HepG2 (cell line): ENCODE measurements around the gene HIGD1C. TPM values are rescaled to one million over a fixed set of nuclear protein-coding genes. Genes with fewer than 3 reads are reported as not detected.
A peak's percentile ranks its signal among the peaks of the same experiment; 100 is the strongest.

Experiments used
- CHCHD3 ChIP-seq: sonication (generic); formaldehyde crosslinking; IDR thresholded peaks from 2 replicates; pipeline ENCODE4 v1.8.0; 2022; ENCODE audit warnings: mild to moderate bottlenecking, missing genetic modification reagents, moderate library complexity
- EP300 ChIP-seq, 3 experiments: sonication (generic) in 1 of 3; formaldehyde crosslinking in 1 of 3; IDR thresholded peaks; 2 replicates each; pipeline versions ENCODE4 v1.5.1 to v1.6.1; 2011 to 2020; ENCODE audit warnings: low read depth in 2 of 3, low read length in 2 of 3, borderline replicate concordance in 1 of 3, improper control_type of control experiment in 1 of 3, mild to moderate bottlenecking in 1 of 3, missing genetic modification reagents in 1 of 3, moderate library complexity in 1 of 3
- GLI4 ChIP-seq: sonication (generic); formaldehyde crosslinking; IDR thresholded peaks from 2 replicates; pipeline ENCODE4 v1.5.1; 2020; ENCODE audit warnings: missing genetic modification reagents, mild to moderate bottlenecking, moderate library complexity, borderline replicate concordance
- KDM1A ChIP-seq: IDR thresholded peaks from 2 replicates; pipeline ENCODE4 v1.6.1; 2016; ENCODE audit warnings: missing compliant biosample characterization
- KLF16 ChIP-seq, 2 experiments: sonication (generic) in 1 of 2; formaldehyde crosslinking in 1 of 2; IDR thresholded peaks; 2 replicates each; pipeline versions ENCODE4 v1.6.1 to v1.8.0; 2016 to 2023; ENCODE audit warnings: missing genetic modification reagents in 2 of 2, missing compliant biosample characterization in 1 of 2
- MIXL1 ChIP-seq: IDR thresholded peaks from 2 replicates; pipeline ENCODE4 v1.6.1; 2016
- NBN ChIP-seq: fragments of 450-650 bp; conservative IDR thresholded peaks from 2 replicates; pipeline ENCODE4 v1.6.1; 2017
- NFE2L1 ChIP-seq: sonication (generic); formaldehyde crosslinking; IDR thresholded peaks from 2 replicates; pipeline ENCODE4 v1.4.0; 2020; ENCODE audit warnings: missing genetic modification reagents, mild to moderate bottlenecking, borderline replicate concordance
- PAF1 ChIP-seq: IDR thresholded peaks from 2 replicates; pipeline ENCODE4 v1.6.1; 2016; ENCODE audit warnings: missing genetic modification reagents, missing compliant biosample characterization
- POLR2AphosphoS5 ChIP-seq: IDR thresholded peaks from 2 replicates; pipeline ENCODE4 v1.6.1; 2012; ENCODE audit warnings: low read depth, low read length
- RARA ChIP-seq: IDR thresholded peaks from 2 replicates; pipeline ENCODE4 v1.6.1; 2016; ENCODE audit warnings: missing genetic modification reagents, missing compliant biosample characterization
- REPIN1 ChIP-seq: sonication (generic); formaldehyde crosslinking; IDR thresholded peaks from 2 replicates; pipeline ENCODE4 v1.8.0; 2022; ENCODE audit warnings: missing genetic modification reagents, low read depth, mild to moderate bottlenecking, borderline replicate concordance
- RERE ChIP-seq: IDR thresholded peaks from 2 replicates; pipeline ENCODE4 v1.6.1; 2016; ENCODE audit warnings: low read depth, missing genetic modification reagents, missing compliant biosample characterization
- SAP130 ChIP-seq: IDR thresholded peaks from 2 replicates; pipeline ENCODE4 v1.6.1; 2016; ENCODE audit warnings: low read depth
- SOX6 ChIP-seq, 2 experiments: fragments of 450-650 bp in 1 of 2; sonication (generic) in 1 of 2; formaldehyde crosslinking in 1 of 2; IDR thresholded peaks; 2 replicates each; pipeline versions ENCODE4 v1.4.0 to v1.6.1; 2017 to 2020; ENCODE audit warnings: antibody characterized with exemption in 1 of 2, mild to moderate bottlenecking in 1 of 2, missing genetic modification reagents in 1 of 2
- STAT5B ChIP-seq: sonication (generic); formaldehyde crosslinking; IDR thresholded peaks from 2 replicates; pipeline ENCODE4 v1.4.0; 2020; ENCODE audit warnings: missing genetic modification reagents
- ZNF263 ChIP-seq: sonication (generic); formaldehyde crosslinking; IDR thresholded peaks from 2 replicates; pipeline ENCODE4 v1.4.0; 2020; ENCODE audit warnings: missing genetic modification reagents
- ZNF430 ChIP-seq: sonication (generic); formaldehyde crosslinking; IDR thresholded peaks from 2 replicates; pipeline ENCODE4 v1.9.0; 2021; ENCODE audit warnings: mild to moderate bottlenecking, missing genetic modification reagents
- ZNF546 ChIP-seq: sonication (generic); formaldehyde crosslinking; conservative IDR thresholded peaks from 2 replicates; pipeline ENCODE4 v1.8.1; 2023; ENCODE audit warnings: mild to moderate bottlenecking, missing genetic modification reagents
- ZNF749 ChIP-seq: sonication (generic); formaldehyde crosslinking; IDR thresholded peaks from 2 replicates; pipeline ENCODE4 v1.8.0; 2022; ENCODE audit warnings: mild to moderate bottlenecking, missing genetic modification reagents, moderate library complexity, borderline replicate concordance
- ZNF879 ChIP-seq: sonication (generic); formaldehyde crosslinking; IDR thresholded peaks from 2 replicates; pipeline ENCODE4 v1.8.1; 2023; ENCODE audit warnings: missing genetic modification reagents
- polyA plus RNA-seq, 8 experiments: library from polyadenylated mRNA; depleted of rRNA in 3 of 8; stranded (reverse) in 7 of 8; unstranded in 1 of 8; fragments of >200 nt; fragmentation: Illumina TruSeq in 4 of 8; extraction: Trizol in 4 of 8; gene quantifications; 2 replicates each; pipeline versions ENCODE4 v1.2.1 to v1.2.3, GENCODE V29; 2011 to 2016; ENCODE audit warnings: low read depth in 4 of 8, missing spikeins in 1 of 8, mixed read lengths in 1 of 8; ENCODE audit not compliant: insufficient read depth in 1 of 8
- total RNA-seq, 5 experiments: library from RNA; depleted of rRNA; stranded (reverse); fragments of >200 nt; fragmentation: Illumina TruSeq; extraction: Trizol; gene quantifications; 2 replicates each; pipeline ENCODE4 v1.2.3, GENCODE V29; 2016; ENCODE audit warnings: low read depth in 1 of 5
- TF ChIP-seq, protein P1 (sequence below): sonication (generic); formaldehyde crosslinking; IDR thresholded peaks from 2 replicates; pipeline ENCODE4 v1.8.0; 2022; ENCODE audit warnings: mild to moderate bottlenecking, missing genetic modification reagents, borderline replicate concordance

HIGD1C gene
- total and polyA plus RNA-seq, 2 of the 13 experiments (the other 11 are each of a cell fraction or from before 2014, with no cell fraction given) = not detected

DNA sequence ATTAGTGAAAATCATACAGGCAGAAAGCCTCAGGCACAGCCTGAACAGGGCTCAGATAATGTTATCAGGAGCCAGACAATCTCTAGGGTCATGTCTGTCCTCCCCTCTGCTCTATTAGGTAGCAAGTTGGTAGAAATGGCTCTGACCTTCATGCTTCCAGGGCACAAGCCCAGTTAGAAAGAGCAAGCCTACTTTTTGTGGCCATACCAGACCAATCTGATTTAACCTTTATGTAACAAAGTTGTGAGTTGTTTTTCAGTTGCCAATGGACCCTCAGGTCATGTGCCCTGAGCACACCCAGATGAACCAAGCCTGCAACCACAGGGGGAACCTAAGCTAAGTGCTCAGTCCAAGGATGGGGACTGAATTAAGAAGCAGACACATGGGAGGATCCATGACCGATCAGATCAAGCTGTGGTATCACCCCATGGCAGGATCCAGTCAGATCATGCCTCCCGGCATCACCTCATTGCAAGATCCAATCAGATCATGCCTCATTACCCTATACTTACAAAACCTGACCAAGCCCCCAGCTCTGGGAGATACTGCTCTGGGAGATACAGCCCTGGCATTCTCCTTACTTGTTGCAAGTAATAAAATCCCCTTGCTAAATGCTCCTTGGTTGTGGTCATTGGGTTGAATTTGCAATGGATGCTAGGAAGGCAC lies 18.8 kb upstream of the HIGD1C start (continued):
- TF ChIP-seq RERE (CRISPR knock-in tag) (no peak), POLR2AphosphoS5 (peak; percentile 46; the same call in 1 of the 2 replicates), MIXL1 (CRISPR knock-in tag) (peak; percentile 19; the same call in 1 of the 2 replicates), KLF16 (CRISPR knock-in tag; IDR thresholded peaks at IDR 0.05) (peak in 1 of 2 experiments; percentile 18; a peak in 1 of 4 replicates), ZNF749 (CRISPR knock-in tag) (0 out of 2 replicates have a peak, but pooled peaks have one; percentile 19), ZNF263 (0 out of 2 replicates have a peak, but pooled peaks have one; percentile 22), RARA (CRISPR knock-in tag) (0 out of 2 replicates have a peak, but pooled peaks have one; percentile 21), GLI4 (CRISPR knock-in tag) (no peak), ZNF879 (CRISPR knock-in tag) (0 out of 2 replicates have a peak, but pooled peaks have one; percentile 33), STAT5B (no peak), REPIN1 (CRISPR knock-in tag) (no peak), ZNF546 (CRISPR knock-in tag) (0 out of 2 replicates have a peak, but pooled peaks have one; percentile 58), ZNF430 (CRISPR knock-in tag) (0 out of 2 replicates have a peak, but pooled peaks have one; percentile 35), CHCHD3 (CRISPR knock-in tag) (no peak), NBN (no peak), SAP130 (CRISPR knock-in tag) (no peak), SOX6 (IDR thresholded peaks at IDR 0.05) (no peak), SOX6 (CRISPR knock-in tag; IDR thresholded peaks at IDR 0.05) (0 out of 2 replicates have a peak, but pooled peaks have one; percentile 3), EP300 (IDR thresholded peaks at IDR 0.05; ENCODE audit: low read depth in 2 of 2, low read length in 2 of 2) (0 out of 4 replicates have a peak, but pooled peaks have one; percentile 14), EP300 (CRISPR knock-in tag; IDR thresholded peaks at IDR 0.05; ENCODE audit: borderline replicate concordance) (peak; percentile 61; the same call in 1 of the 2 replicates), KDM1A (CRISPR knock-in tag) (no peak), PAF1 (CRISPR knock-in tag) (peak; percentile 58; the same call in 1 of the 2 replicates), NFE2L1 (CRISPR knock-in tag) (no peak)
- TF ChIP-seq, protein P1, sequence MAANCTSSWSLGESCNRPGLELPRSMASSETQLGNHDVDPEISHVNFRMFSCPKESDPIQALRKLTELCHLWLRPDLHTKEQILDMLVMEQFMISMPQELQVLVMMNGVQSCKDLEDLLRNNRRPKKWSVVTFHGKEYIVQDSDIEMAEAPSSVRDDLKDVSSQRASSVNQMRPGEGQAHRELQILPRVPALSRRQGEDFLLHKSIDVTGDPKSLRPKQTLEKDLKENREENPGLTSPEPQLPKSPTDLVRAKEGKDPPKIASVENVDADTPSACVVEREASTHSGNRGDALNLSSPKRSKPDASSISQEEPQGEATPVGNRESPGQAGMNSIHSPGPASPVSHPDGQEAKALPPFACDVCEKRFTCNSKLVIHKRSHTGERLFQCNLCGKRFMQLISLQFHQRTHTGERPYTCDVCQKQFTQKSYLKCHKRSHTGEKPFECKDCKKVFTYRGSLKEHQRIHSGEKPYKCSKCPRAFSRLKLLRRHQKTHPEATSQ (CRISPR knock-in tag) = no peak
